A172 (cell line): ENCODE measurements around the gene TCOF1. TPM values are rescaled to one million over a fixed set of nuclear protein-coding genes. Genes with fewer than 3 reads are reported as not detected.

Source experiments
- DNase-seq: peaks from one replicate; pipeline ENCODE4 v3.0.0-alpha.2; 2015; ENCODE audit warnings: low spot score
- total RNA-seq: library from RNA; depleted of rRNA; stranded (reverse); fragments of >200 nt; shearing (Covaris generic); gene quantifications from 2 replicates; pipeline ENCODE4 v1.2.3, GENCODE V29; 2014

The TCOF1 gene
- total RNA-seq, 1 experiment from 2014 or later = 56.5 TPM

- DNase-seq = peak; percentile 86
These were observed 6.8 kb upstream of the TCOF1 start for GRCh38 chr5:150350524-150351344.

DNA sequence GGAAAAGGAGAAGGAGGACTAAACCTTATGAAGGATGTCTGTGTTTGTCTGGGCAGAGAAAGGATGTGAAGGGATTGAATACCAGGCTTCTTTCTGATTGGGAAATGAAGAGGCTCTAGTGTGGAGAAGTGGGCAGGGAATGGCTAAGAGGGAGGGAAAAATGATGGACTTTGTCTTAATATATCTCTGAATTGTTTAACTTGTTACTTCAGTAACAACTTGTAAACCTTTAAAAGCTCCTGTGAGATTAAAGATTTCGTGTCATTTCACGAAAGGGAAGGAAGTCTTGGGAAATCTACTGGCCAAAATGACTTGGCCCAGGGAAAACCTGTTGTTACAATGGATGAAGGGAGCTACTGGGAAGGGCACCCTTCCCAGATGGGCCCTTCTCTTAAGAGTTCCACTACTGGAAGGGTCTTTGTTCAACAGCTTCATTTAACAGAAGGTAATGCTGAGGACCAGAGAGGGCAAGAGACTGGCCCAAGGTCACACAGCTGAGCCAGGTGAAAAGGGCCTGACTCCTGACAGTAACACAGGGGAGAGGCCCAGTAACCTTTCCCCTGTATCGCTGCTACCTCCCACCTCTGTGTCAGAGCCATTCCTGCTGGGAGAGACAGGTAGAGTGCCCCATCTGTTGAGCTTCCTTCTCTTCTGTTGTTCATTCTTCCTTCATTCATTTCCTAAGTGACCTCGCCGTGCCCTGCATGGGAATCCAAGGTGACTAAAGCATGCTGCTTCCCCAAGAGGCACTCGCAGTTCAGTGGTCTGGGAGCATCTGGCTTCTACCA is 5.1 kb upstream of the TCOF1 start:
- DNase-seq = no peak

- DNase-seq = no peak
These were observed 4.3 kb upstream of the TCOF1 start for GRCh38 chr5:150353032-150353675.

- DNase-seq = no peak
These were observed 1.7 kb upstream of the TCOF1 start for GRCh38 chr5:150355791-150356190.

- DNase-seq = no peak
These were observed 762 bp upstream of the TCOF1 start for GRCh38 chr5:150356575-150357294.

DNA sequence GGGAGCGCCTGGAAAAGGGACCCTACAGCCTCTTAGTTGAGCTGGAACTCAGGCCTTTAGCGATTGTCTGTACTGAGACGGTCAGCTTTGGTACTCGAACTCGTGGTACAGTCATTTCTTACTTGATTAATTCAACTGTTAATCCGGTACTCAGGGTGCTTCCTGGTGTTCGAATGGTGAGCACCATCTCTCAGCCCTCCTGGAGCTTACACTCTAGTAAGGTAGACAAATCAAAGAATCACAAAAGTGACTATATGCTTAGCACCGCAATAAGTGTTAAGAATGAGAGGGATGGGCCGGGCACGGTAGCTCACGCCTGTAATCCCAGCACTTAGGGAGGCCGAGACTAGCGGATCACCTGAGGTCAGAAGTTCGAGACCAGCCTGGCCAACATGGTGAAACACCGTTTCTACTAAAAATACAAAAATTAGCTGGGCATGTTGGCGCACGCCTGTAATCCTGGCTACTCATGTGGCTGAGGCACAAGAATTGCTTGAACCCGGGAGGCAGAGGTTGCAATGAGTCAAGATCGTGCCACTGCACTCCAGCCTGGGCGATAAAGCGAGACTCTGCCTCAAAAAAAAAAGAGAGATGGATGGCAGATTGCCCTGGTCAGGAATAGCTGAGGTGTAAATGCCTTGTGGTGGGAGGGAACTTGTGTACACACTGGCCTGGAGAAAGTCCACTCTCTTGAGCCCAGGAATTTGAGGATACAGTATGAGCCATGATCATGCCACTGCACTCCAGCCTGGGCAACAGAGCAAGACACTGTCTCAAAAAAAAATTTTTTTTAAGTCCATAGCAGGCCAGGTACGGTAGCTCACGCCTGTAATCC is 981 bp downstream of the TCOF1 start:
- DNase-seq = no peak

DNA sequence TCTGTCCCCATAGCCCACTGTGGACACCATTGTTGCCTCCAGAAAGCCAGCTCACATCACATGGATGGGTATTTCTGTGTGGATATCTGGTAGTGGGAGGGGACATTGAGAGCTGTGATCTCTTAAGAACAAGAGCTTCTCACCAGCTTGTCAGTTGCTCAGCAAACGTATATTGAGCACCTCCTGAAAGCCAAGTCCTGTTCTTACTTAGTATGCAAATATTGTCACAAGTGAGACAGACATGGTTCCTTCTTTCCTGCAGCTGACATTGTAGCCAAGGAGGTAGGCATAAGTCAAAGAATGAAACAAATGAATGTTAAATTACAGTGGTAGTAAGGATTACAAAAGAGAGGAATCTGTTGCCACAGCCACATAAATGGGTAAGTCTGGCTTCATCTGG is 3.8 kb downstream of the TCOF1 start:
- no peak for DNase-seq

DNA sequence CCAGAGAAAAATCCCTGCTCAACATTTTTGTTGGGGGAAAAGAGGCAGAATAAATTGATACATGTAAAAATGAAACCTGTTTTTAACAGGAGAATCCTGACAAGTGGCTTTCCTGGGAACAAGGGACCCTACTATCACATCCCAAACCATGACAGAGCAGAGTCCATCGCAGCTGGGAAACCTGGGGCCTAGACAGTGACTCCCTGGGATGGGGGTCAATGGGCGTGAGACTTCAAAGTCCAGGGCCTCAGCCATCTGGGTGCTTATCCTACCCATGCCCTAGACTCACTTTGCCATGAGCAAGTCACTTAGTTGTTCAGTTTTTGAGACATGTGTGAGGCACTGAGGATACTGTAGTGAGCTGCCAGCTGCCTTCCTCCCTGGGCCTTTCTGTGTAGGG is 5.7 kb downstream of the TCOF1 start:
- no peak for DNase-seq

DNA sequence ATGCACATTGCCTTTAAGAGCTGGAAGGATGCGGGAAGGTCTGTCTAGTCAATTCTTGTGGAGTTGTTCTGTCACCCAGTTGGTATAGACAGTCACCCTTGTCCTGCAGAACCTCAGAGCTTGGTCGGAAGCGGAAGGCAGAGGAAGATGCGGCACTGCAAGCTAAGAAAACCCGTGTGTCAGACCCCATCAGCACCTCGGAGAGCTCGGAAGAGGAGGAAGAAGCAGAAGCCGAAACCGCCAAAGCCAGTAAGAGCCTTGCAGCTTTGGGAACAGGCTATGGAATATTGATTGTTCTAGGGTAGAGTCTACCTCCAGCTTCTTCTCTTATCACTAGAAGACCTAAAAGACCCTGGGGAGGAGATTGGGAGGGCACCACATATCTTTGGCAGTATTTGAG is 6.5 kb downstream of the TCOF1 start:
- no peak for DNase-seq

DNA sequence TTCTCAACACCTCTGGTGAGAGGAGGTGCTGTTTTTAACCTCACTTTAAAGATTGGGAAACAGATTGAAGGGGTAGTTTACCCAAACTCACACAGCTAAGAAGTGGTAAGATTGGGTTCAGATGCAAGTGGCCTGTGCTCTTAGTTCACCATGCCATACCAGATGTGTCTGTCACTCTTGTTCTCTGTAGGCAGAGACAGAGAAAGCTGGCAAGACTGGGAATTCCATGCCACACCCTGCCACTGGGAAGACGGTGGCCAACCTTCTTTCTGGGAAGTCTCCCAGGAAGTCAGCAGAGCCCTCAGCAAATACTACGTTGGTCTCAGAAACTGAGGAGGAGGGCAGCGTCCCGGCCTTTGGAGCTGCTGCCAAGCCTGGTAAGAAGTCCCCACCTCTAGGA is 11.0 kb downstream of the TCOF1 start:
- DNase-seq = no peak

GRCh38 chr5:150372639-150373038 is 15.1 kb downstream of the TCOF1 start:
- no peak for DNase-seq

- no peak for DNase-seq
These were observed 17.2 kb downstream of the TCOF1 start for GRCh38 chr5:150374651-150375050.

- peak; percentile 30 for DNase-seq
These were observed 19.6 kb downstream of the TCOF1 start for GRCh38 chr5:150376799-150377771.

GRCh38 chr5:150377964-150378694 is 20.6 kb downstream of the TCOF1 start:
- DNase-seq = peak; percentile 82

- DNase-seq = no peak
These were observed 27.2 kb downstream of the TCOF1 start for GRCh38 chr5:150384701-150385100.

- DNase-seq = no peak
These were observed 28.7 kb downstream of the TCOF1 start for GRCh38 chr5:150386024-150386855.

DNA sequence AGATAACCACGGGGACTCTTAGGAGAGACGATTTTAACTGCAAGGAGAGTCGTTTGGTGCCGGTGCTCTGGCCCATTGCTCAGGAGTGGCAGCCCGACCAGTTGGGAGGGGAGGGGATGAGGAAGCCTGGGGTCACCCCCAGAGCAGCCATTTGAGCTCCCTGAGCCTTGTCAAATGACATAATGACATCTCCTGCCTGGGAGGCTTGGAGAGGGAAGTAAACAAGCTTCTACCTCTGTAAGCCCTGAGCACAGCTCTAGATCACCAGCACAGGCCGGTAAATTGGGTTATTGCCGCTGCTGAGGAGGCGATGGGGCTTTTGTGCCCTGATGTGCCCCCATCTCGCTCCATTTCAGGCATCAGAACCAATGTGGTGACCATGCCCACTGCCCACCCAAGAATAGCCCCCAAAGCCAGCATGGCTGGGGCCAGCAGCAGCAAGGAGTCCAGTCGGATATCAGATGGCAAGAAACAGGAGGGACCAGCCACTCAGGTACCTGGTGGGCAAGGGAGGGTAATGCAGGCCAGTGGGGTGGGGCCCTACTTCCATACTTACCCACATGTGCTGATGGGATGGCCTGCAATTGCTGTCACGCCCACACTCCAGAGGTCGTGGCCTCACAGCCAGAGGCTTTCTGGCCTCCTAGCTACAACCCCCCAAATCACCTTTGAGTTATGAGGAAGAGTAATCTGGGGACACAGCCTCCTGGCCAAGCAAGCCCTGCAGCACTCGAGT is 32.2 kb downstream of the TCOF1 start:
- no peak for DNase-seq
